Neuronal stem cell (in vitro differentiated cells): ENCODE measurements around the gene DHX16.
"Not testable (repeated sequence)": the region's sequence is repeated elsewhere in the genome, so short reads cannot be mapped to it uniquely, and the experiment has no call there.

Source experiments
- DNase-seq: peaks from one replicate; pipeline ENCODE4 v3.0.0-alpha.2; 2013; ENCODE audit warnings: low spot score
- H2AFZ ChIP-seq: one replicate; pipeline ENCODE4 v1.6.1; 2013; ENCODE audit warnings: mild to moderate bottlenecking, low read length, inconsistent platforms
- H2AK5ac ChIP-seq: 2 replicates; pipeline ENCODE4 v1.6.1; 2013; ENCODE audit warnings: low read depth, mild to moderate bottlenecking, inconsistent platforms, low read length, moderate library complexity, mixed read lengths
- H2BK120ac ChIP-seq: 2 replicates; pipeline ENCODE4 v1.6.1; 2013; ENCODE audit warnings: low read depth, mild to moderate bottlenecking, inconsistent platforms, low read length, moderate library complexity, mixed read lengths
- H2BK12ac ChIP-seq: one replicate; pipeline ENCODE4 v1.6.1; 2013; ENCODE audit warnings: low read length, inconsistent platforms
- H2BK15ac ChIP-seq: 2 replicates; pipeline ENCODE4 v1.6.1; 2013; ENCODE audit warnings: mild to moderate bottlenecking, low read length, inconsistent platforms, mixed read lengths
- H2BK5ac ChIP-seq: one replicate; pipeline ENCODE4 v1.6.1; 2013; ENCODE audit warnings: inconsistent platforms, mild to moderate bottlenecking, low read length, moderate library complexity
- H3K14ac ChIP-seq: one replicate; pipeline ENCODE4 v1.6.1; 2013; ENCODE audit warnings: low read length, inconsistent platforms
- H3K18ac ChIP-seq: 2 replicates; pipeline ENCODE4 v1.6.1; 2013; ENCODE audit warnings: low read length, inconsistent platforms
- H3K23ac ChIP-seq: 2 replicates; pipeline ENCODE4 v1.6.1; 2013; ENCODE audit warnings: low read depth, mild to moderate bottlenecking, mixed read lengths, low read length, inconsistent platforms; ENCODE audit not compliant: poor library complexity
- H3K27ac ChIP-seq: replicated peaks from 3 replicates; pipeline ENCODE4 v1.5.1; 2013; ENCODE audit warnings: low read length, inconsistent platforms
- H3K27me3 ChIP-seq, 3 experiments: 2 replicates each; pipeline ENCODE4 v1.6.1; 2013; ENCODE audit warnings: low read length in 3 of 3, mild to moderate bottlenecking in 2 of 3, inconsistent platforms in 1 of 3, low read depth in 1 of 3, mixed read lengths in 1 of 3, moderate library complexity in 1 of 3; ENCODE audit not compliant: control insufficient read depth in 3 of 3, insufficient read depth in 3 of 3
- H3K36me3 ChIP-seq, 2 donors: replicated peaks in 1 of 2; 2 replicates each; pipeline ENCODE4 v1.6.1; 2013; ENCODE audit warnings: low read length in 2 of 2; ENCODE audit not compliant: control insufficient read depth in 2 of 2, insufficient read depth in 2 of 2
- H3K4ac ChIP-seq: 2 replicates; pipeline ENCODE4 v1.6.1; 2013; ENCODE audit warnings: inconsistent platforms, mild to moderate bottlenecking, low read length, moderate library complexity
- H3K4me1 ChIP-seq, 2 donors: 1 replicate in 1 of 2; 2 replicates in 1 of 2; pipeline ENCODE4 v1.6.1; 2013; ENCODE audit warnings: low read length in 2 of 2, low read depth in 1 of 2; ENCODE audit not compliant: control insufficient read depth in 2 of 2, insufficient read depth in 1 of 2
- H3K4me2 ChIP-seq: one replicate; pipeline ENCODE4 v1.6.1; 2013; ENCODE audit warnings: mild to moderate bottlenecking, low read length, inconsistent platforms; ENCODE audit not compliant: insufficient read depth, poor library complexity, severe bottlenecking
- H3K4me3 ChIP-seq, 2 donors: 2 replicates each; pipeline ENCODE4 v1.5.1; 2013; ENCODE audit warnings: low read length in 2 of 2, mild to moderate bottlenecking in 2 of 2, inconsistent platforms in 1 of 2, moderate library complexity in 1 of 2
- H3K79me1 ChIP-seq: one replicate; pipeline ENCODE4 v1.6.1; 2013; ENCODE audit warnings: low read depth, mild to moderate bottlenecking, inconsistent platforms, low read length, moderate library complexity
- H3K9ac ChIP-seq: one replicate; pipeline ENCODE4 v1.6.1; 2013; ENCODE audit warnings: mild to moderate bottlenecking, low read depth, low read length, inconsistent platforms; ENCODE audit not compliant: poor library complexity
- H3K9me3 ChIP-seq, 2 donors: replicated peaks in 1 of 2; 2 replicates each; pipeline versions ENCODE3 to v1.6.1; 2013; ENCODE audit warnings: low read length in 2 of 2, mild to moderate bottlenecking in 2 of 2, inconsistent platforms in 1 of 2, low read depth in 1 of 2, mixed read lengths in 1 of 2, moderate library complexity in 1 of 2; ENCODE audit not compliant: control insufficient read depth in 2 of 2, insufficient read depth in 1 of 2
- H4K8ac ChIP-seq: one replicate; pipeline ENCODE4 v1.6.1; 2013; ENCODE audit warnings: low read depth, mild to moderate bottlenecking, inconsistent platforms, low read length, moderate library complexity
- H4K91ac ChIP-seq: one replicate; pipeline ENCODE4 v1.6.1; 2013; ENCODE audit warnings: low read length, low read depth, mild to moderate bottlenecking, inconsistent platforms; ENCODE audit not compliant: poor library complexity
- WGBS, 2 donors: extraction: QIAGEN DNeasy Blood & Tissue Kit; methylation state at CpG; one replicate each; pipeline ENCODE4 v1.1.7; 2013; ENCODE audit warnings: missing lambda C conversion rate in 2 of 2, mixed read lengths in 1 of 2; ENCODE audit not compliant: insufficient read length in 2 of 2, insufficient replicate concordance in 1 of 2; ENCODE audit errors: extremely low coverage in 2 of 2; 5-methylcytosine and 5-hydroxymethylcytosine counted together

Gene DHX16

GRCh38 chr6:30719791-30720737 lies 47.3 kb upstream of the DHX16 start, which contains the start of gene TUBB:
Gene TUBB, plus strand, starts transcription at chr6:30720352. Its CDS starts 155 bp downstream, at chr6:30720507.
- Histone ChIP-seq H2AK5ac (peak within 1 kb of the TSS; percentile 1), H3K27ac (peak within 1 kb of the TSS; percentile 89), H2BK120ac (no peak within 1 kb of the TSS), H3K79me1 (peaks cover 8% of the 10 kb centered on the region), H3K9me3 (no peaks in the 10 kb centered on the region), H3K27me3 (no peaks in the 10 kb centered on the region), H3K14ac (no peak within 1 kb of the TSS), H4K8ac (no peak within 1 kb of the TSS), H3K9ac (peak within 1 kb of the TSS; percentile 78), H2AFZ (peak within 1 kb of the TSS; percentile 39), H3K18ac (peak within 1 kb of the TSS; percentile 11), H2BK5ac (no peak within 1 kb of the TSS), H4K91ac (no peak within 1 kb of the TSS), H3K4me3 (peak within 1 kb of the TSS; percentile 89 to 98), H3K4ac (no peak within 1 kb of the TSS), H3K4me2 (peak within 1 kb of the TSS; percentile 55), H3K36me3 (peaks cover 32 to 38% of the 10 kb centered on the region in 2 donors), H2BK15ac (no peak within 1 kb of the TSS), H2BK12ac (no peak within 1 kb of the TSS), H3K23ac (peak within 1 kb of the TSS; percentile 70), H3K4me1 (peaks cover 15 to 30% of the 10 kb centered on the region in 2 donors)
- peak; percentile 97 for DNase-seq
- WGBS, 2 donors: no CpG with 5 or more reads among the region's 38 CpGs

GRCh38 chr6:30719356-30719755 lies 46.5 kb upstream of the DHX16 start:
- Histone ChIP-seq H3K79me1 (peaks cover 8% of the 10 kb centered on the region), H2BK15ac (no peak overlapping the region), H2BK120ac (no peak overlapping the region), H2AK5ac (no peak overlapping the region), H4K8ac (no peak overlapping the region), H2BK5ac (no peak overlapping the region), H3K27me3 (no peaks in the 10 kb centered on the region), H2AFZ (peak overlapping the region; percentile 39), H3K14ac (no peak overlapping the region), H3K9ac (no peak overlapping the region), H3K4ac (no peak overlapping the region), H3K9me3 (no peaks in the 10 kb centered on the region), H3K27ac (peak overlapping the region; percentile 78), H4K91ac (no peak overlapping the region), H3K4me3 (peak overlapping the region; percentile 77 to 98), H2BK12ac (no peak overlapping the region), H3K4me2 (peak overlapping the region; percentile 55), H3K23ac (no peak overlapping the region), H3K18ac (no peak overlapping the region), H3K36me3 (peaks cover 29 to 38% of the 10 kb centered on the region in 2 donors), H3K4me1 (peaks cover 15 to 27% of the 10 kb centered on the region in 2 donors)
- WGBS, 2 donors: no CpG with 5 or more reads among the region's 8 CpGs
- DNase-seq: no peak

DNA sequence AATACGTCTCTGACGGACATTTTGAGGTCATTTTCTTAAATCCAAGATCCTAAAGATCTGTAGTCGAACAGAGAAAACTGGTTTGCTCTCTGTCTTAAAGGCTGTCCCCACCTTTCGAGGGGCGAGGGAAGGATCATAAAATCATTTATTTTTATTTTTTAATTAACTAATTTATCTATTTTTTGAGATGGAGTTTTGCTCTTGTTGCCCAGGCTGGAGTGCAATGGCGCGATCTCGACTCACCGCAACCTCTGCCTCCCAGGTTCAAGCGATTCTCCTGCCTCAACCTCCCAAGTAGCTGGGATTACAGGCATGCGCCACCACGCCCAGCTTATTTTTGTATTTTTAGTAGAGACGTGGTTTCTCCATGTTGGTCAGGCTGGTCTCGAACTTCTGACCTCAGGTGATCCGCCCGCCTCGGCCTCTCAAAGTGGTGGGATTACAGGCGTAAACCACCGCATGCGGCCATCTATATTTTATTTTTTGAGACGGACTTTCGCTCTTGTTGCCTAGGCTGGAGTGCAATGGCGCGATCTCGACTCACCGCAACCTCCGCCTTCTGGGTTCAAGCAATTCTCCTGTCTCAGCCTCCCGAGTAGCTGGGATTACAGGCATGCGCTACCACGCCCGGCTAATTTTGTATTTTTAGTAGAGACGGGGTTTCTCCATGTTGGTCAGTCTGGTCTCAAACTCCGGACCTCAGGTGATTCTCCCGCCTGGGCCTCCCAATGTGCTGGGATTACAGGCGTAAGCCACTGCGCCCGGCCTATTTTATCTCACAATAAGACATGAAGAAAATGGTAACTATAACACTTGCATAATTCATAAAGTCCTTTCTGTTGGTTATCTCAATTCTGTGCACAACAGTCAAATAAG lies 45.3 kb upstream of the DHX16 start:
- H4K8ac ChIP-seq, H4K91ac ChIP-seq, H3K9me3 ChIP-seq, H3K4ac ChIP-seq, H2BK5ac ChIP-seq, H3K9ac ChIP-seq, H3K27me3 ChIP-seq, H3K79me1 ChIP-seq, H3K23ac ChIP-seq, H2BK120ac ChIP-seq, H2BK12ac ChIP-seq, DNase-seq, H3K18ac ChIP-seq, H2AK5ac ChIP-seq, H2BK15ac ChIP-seq, H3K14ac ChIP-seq: not testable (repeated sequence)
- H3K4me1 ChIP-seq: peaks cover 6 to 22% of the 10 kb centered on the region in 2 donors
- peaks cover 27 to 38% of the 10 kb centered on the region in 2 donors for H3K36me3 ChIP-seq
- H3K27ac ChIP-seq: peak overlapping the region; percentile 79
- H3K4me3 ChIP-seq: peak overlapping the region; percentile 48 to 69
- WGBS, 2 donors: no CpG with 5 or more reads among the region's 37 CpGs
- H3K4me2 ChIP-seq: peak overlapping the region; percentile 58
- H2AFZ ChIP-seq: peak overlapping the region; percentile 47
